ENCODE results near the gene NFE2L2.

Gene NFE2L2

DNA sequence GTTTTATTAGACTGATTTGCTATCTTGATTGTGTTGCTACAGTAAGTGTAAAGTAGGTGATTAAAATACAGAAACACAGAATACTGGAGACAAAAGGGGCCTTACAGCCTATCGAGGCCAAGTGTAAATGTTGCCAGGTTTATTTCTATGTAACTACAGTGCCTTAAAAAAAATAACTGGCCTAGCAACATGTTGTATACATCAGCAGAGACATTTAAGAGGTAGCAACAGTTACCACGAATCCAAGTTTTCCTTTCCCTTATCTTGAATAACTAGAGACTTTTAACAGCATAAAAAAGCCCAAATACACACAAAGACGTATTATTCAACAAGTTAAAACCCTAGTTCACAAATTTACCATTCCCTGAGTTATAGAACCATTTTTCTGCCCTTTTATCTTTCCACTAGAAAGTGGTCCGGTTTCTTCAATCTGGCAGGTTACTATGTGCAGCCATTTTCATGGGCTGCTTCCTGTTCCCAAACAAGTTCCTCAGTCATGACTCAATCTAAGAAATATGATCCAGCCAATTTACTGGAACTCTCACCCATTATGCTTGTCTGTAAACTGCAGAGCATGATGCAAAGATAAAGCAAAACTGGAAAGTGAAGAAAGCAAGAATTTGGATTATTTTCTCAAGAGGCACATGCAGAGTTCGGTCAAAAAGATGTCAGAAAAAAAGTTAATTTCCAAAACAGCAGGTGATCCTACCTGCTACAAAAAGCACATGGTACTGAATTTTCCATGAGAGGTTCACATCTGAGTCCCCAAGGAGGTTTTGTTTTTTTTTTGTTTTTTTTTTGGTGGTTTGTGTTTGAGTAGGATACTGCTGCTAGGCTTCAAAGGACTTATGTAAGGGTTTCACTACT, 22.2 kb downstream of the NFE2L2 start:
- no peak for DNase-seq (ENCODE audit: insufficient read length, low spot score)
- TF ChIP-seq, protein P1, sequence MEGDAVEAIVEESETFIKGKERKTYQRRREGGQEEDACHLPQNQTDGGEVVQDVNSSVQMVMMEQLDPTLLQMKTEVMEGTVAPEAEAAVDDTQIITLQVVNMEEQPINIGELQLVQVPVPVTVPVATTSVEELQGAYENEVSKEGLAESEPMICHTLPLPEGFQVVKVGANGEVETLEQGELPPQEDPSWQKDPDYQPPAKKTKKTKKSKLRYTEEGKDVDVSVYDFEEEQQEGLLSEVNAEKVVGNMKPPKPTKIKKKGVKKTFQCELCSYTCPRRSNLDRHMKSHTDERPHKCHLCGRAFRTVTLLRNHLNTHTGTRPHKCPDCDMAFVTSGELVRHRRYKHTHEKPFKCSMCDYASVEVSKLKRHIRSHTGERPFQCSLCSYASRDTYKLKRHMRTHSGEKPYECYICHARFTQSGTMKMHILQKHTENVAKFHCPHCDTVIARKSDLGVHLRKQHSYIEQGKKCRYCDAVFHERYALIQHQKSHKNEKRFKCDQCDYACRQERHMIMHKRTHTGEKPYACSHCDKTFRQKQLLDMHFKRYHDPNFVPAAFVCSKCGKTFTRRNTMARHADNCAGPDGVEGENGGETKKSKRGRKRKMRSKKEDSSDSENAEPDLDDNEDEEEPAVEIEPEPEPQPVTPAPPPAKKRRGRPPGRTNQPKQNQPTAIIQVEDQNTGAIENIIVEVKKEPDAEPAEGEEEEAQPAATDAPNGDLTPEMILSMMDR (IDR thresholded peaks at IDR 0.05; ENCODE audit: insufficient read depth, missing control alignments) = no peak
- FAIRE-seq = no peak

DNA sequence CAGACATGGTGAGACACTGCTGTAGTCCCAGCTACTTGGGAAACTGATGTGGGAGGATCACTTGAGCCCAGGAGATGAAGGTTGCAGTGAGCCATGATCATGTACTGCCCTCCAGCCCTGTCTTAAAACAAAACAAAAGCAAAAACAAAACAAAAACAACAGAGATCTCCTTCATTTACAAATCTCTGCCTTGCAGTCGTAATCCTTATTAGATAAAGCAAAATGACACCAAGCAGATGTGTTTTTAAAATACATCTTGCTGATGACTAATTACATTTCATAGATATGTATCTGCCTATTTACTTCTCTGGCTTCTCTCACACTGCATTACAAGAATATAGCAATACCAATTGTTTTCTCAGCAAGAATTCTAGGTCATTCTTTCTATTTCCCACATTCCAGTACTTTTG, 22.8 kb downstream of the NFE2L2 start:
- DNase-seq (ENCODE audit: insufficient read length, low spot score) = no peak
- TF ChIP-seq, protein P1 (IDR thresholded peaks at IDR 0.05; ENCODE audit: insufficient read depth, missing control alignments) = no peak
- FAIRE-seq = no peak

DNA sequence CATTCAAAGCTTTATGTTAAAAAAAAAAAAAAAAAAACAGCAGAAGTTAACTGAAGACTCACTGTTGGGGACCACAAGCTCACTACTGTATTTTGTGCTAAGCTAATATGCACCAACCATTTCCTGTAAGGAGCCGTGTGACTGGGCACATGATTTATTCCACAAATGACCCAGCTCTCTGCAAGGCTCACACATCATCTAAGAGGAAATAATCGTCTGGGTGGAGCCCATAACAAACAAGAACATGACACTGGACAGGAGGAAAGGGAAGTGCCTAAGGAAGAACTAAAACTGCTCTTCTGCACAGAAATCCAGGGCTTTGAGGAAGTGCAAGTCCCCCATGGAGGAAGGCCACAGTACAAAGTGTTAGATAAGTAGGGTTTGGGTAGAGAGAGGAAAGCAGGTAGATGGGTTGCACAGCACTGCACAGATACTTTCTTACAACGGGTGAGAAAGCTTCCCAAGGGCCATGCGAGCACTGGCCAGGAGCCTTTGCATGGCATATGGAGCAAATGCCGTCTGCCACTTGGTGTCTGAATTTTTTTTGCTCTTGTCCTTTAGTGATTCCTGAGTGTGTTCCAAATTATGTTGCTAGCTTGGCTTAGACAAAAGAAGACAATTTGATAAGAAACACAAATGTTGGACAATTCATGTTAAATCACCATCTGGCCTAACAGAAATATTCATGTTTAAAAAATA, 24.4 kb downstream of the NFE2L2 start:
- FAIRE-seq = no peak
- TF ChIP-seq, protein P1 (IDR thresholded peaks at IDR 0.05; ENCODE audit: insufficient read depth, missing control alignments) = no peak
- DNase-seq (ENCODE audit: insufficient read length, low spot score) = no peak

DNA sequence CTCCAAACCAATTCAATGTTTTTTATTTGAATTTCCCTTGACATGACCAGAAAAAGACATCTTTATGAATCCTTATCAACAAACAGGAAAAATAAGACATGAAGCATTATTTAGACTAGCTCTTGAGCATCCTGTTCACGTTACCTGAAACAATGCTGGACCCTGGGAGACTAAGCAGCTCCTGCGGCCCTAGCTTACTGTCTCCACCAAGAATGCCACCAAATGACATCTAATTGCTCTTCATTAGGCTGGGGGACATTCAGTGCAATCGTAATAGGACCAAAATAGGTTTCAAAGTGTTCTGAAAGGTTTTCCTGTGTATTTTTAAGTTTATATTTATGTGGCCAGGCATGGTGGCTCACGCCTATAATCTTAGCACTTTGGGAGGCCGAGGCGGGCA, 25.5 kb downstream of the NFE2L2 start:
- FAIRE-seq = no peak
- no peak for DNase-seq (ENCODE audit: insufficient read length, low spot score)
- TF ChIP-seq, protein P1 (IDR thresholded peaks at IDR 0.05; ENCODE audit: insufficient read depth, missing control alignments) = no peak

DNA sequence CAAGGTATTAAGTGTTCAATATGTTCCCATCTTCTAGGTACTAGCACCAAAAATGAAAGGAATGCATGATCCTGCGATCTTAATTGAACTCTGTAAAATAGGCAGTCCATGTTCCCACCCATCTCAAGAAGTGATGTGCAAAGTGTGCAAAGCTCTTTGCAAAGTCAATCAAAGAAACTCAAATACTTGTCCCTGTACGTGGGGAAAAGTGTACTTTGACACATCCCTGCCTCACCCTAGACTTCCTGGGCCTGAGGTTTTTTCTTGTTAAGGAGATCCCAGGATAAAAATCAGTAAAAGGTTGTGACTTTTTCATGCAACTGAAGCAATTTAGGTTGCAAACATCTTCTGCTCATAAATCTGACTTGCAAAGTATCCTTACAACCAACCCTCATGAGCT, 26.6 kb downstream of the NFE2L2 start:
- TF ChIP-seq, protein P1 (IDR thresholded peaks at IDR 0.05; ENCODE audit: insufficient read depth, missing control alignments) = no peak
- no peak for FAIRE-seq
- no peak for DNase-seq (ENCODE audit: insufficient read length, low spot score)

DNA sequence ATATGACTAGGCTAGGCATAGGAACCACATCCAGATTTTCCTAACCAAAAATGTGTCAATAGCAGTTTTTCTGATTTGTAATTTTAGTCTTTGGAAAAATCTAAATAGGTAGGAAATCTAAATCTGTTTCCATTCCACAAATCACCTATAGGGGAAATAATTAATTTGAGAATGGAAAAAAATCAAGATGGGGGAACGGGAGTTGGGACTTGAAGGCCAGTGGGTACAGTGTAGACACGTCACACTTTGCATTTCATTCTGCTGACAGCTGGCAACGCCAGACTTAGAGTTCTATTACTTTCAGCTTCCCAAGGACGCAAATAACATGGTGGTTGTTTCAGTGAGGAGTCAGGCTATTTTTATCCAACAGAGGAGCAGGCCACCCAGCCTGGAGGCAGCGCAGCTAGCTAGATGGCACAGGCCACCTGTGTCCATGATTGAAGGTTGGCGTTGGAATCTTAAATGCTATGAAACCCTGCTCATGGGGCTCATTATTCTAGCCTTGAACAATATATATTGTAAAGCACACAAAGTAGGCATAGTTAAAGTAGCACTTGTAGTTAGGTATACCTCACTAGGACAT, 28.6 kb downstream of the NFE2L2 start:
- FAIRE-seq = no peak
- no peak for DNase-seq (ENCODE audit: insufficient read length, low spot score)
- TF ChIP-seq, protein P1 (IDR thresholded peaks at IDR 0.05; ENCODE audit: insufficient read depth, missing control alignments) = no peak

Data from D721Med (cell line).